ENCODE results near the gene SNAP91.
A peak's percentile ranks its signal among the peaks of the same experiment; 100 is the strongest.

The SNAP91 gene

DNA sequence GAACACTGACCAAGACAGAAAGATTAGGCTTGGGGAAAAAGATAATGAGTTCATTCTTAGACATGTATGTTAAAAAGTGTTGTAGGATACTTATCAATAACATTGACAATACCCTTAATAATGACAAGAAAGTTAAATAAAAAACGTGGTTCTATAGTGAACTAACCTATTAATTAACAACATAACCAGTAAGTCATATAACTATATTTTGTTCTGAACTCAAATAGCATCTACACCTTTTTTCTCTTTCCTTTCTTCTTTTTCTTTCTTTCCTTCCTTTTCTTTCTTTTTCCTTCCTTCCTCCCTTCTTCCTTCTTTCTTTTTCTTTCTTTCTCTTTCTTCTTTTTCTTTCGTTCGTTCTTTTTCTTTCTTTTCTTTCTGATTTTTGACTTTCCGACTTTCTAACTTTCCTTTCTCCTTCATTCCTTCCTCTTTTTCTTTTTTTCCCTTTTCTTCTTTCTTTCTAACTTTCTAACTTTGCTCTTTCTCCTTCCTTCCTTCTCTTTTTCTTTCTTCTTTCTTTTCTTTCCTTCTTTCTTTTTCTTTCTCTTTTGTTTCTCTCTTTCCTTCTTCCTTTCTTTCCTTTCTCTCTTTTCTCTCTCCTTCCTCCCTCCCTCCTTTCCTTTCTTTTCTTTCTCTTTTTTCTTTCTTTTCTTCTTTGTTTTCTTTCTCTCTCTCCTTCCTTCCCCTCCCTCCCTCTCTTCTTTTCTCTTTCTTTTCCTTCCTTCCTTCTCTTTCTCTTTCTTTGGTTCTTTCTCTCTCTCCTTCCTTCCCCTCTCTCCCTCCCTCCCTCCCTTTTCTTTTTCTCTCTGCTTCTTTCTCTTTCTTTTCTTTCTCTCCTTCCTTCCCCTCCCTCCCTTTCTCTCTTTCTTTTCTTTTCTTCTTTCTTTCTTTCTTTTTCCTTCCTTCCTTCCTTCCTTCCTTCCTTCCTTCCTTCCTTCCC is 172.0 kb downstream of the SNAP91 start:
- DNase-seq, result no peak

DNA sequence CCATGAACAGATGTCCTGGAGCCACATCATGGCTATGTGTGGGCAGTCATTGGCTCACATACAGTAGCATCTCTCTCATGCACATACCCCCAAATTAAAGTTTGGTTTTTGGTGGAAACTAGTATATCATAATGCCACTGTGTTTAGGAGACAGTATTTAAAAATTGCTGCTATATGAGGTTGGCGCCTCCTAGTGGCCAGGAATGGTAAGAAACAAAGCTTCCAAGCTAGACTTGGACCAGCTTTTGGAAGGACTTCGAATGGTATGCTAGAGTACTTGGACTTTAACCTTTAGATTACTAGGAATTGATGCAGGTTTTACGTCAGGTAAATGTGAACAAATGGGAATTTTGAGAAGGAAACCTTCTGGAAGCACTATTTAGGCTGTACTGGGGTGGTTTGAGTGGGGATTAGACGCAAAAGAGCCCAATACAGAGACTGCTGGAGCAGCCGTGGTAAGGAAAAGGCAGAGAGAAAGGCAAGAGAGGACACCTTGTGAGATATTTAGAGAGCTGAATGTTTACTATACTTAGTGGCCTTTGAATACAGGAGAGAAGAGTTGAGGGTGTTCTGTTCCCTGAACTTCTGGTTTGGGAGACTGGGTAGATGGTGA is 172.8 kb downstream of the SNAP91 start:
- DNase-seq, result peak; percentile 12

DNA sequence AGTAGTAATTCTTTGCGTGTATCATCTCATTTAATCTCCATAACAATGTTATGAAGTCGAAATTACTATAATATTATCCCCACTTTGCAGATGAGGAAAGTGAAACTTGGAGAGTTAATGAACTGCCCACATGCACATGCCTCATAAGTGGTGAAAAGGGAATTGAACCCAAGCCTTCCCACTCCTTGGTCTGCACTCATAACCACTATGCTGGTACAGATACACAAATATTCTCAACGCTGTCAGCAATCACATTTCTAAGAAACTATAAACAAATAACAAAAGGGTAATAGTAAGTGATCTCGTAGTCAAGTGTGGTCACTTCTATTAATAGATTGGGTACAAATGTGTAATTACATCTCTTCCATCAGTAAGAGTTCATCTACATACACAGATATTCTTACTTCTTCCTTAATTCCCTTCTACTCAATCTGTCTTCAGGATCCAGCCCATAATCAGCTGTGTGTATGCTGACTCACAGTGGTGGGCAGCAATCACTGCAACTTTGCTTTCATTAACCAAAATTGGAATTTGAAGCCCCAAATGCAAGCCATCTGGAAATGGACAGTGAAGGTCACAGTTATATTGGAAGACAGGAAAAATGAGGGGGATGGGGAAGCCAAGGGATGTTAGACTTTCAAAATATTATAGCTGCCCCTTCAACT is 190.0 kb downstream of the SNAP91 start:
- no peak for DNase-seq

DNA sequence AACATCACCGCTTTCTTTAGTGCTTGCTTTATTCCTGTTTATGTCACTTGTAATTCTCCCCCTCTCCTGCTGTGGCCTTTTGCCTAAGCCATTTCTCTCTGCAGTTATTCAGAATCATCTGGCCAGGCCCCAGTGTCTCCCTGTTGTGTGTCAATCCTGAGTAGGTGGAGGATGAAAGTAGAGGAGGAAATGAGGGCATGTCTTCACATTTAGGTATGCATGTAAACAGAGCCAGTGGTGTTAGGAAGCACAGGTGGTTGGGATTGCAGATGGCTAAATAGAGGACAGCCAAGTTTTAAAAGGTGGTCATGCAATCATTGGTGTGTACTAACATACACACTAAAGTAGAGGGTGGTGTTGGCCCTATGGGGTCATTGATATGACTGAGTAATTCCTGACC is 191.4 kb downstream of the SNAP91 start:
- DNase-seq, result no peak

DNA sequence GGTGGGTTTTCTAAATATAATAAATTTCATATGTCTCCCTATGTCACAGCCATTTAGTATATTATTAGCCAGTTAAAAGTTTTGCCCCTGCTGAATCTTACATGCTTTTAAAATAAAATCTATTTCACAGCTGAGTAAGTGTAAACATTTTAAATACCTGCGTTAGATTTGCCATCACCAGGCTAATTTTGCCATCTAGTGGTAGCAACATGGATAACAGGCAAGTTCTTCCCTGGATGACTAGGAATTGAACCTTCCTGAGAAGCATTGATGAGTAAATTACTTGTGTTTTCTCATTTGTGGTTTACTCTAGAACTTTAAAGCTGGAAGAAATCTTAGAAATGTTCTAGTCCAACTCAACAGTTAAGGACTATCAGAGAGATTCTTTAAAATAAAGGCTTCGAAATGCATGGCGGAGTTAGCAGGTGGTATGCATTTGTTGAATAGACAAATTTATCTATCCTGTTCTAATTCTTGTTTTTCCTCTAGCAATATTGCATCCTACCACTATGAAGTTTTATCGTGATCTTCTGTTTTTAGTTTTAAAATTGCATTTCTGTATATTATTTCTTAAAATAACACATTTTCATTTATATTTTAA is 193.9 kb downstream of the SNAP91 start:
- peak; percentile 26 for DNase-seq

GRCh38 chr6:83514466-83514865 is 194.4 kb downstream of the SNAP91 start:
- no peak for DNase-seq

- DNase-seq, result peak; percentile 27
Observed at GRCh38 chr6:83511901-83512681, 196.8 kb downstream of the SNAP91 start, which contains the start of gene PRSS35. Gene PRSS35 (plus strand): TSS chr6:83512534. CDS start chr6:83523442, 10,908 bp downstream.

DNA sequence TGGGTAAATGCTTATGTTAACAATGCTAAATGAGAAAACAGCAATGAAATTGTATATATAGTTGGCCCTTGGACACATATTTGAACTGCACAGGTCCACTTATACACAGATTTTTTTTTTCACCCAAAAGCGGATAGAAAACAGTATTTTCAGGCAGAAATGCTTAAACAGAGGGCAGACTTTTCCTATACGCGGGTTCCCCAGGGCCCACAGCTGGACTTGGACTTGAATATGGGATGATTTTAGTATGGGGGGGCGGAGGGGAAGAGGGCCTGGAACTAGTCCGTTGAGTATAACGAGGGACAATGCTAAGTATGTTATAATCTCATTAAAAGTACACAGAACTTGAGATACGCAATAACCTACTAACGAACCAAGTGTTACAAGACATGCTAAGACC is 197.6 kb downstream of the SNAP91 start:
- no peak for DNase-seq

- DNase-seq, result no peak
Observed at GRCh38 chr6:83510791-83511190, 198.1 kb downstream of the SNAP91 start.

DNA sequence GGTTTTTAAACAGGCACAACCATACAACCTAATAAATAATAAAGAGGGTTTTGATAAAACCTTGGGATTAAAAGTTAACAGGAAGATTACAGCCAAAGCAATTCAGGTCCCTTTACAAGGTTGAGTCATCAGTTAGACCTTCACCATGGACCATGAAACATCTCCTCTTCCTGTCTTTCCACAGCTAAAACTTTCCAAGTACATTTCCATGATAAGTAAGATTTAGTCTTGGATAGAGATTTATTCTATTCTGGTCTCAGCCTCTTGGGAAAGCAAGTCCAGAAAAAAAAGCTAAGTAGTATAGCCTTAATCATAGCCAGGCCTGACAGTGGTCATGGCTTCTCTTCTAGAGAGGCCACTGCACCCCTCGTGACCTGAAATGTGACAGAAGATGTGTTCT is 199.5 kb downstream of the SNAP91 start:
- DNase-seq, result no peak

DNA sequence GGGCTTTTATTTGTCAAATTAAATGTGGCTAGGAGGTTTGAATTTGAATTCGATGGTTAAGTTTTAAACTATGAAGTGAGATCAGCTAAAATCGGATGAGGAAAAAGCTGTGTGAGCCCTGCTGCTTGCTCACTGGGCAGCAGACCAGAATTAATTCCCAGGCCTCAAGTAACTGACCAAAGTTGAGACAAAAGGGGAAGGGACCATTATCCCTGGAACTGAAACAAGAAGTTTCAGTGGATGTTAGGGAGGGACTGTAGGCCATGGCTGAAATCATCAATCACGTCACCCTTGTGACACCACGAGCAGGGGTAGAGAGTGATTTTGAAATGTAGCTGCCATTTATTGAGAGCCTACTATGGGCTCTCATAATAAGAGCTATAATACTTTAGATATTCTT is 203.5 kb downstream of the SNAP91 start:
- no peak for DNase-seq
